WTC11 (cell line): ENCODE measurements around the gene CACNA1E. TPM values are rescaled to one million over a fixed set of nuclear protein-coding genes. Genes with fewer than 3 reads are reported as not detected.

Experiments
- ATAC-seq: fragments of 200-7000 bp; cut with Tn5 transposase; 2 replicates; pipeline ENCODE4 v1.10.0; 2021; ENCODE audit warnings: mild to moderate bottlenecking, moderate library complexity
- CTCF ChIA-PET: fragments of 300-600 bp; sonication (Branson Sonifier 250); formaldehyde crosslinking; loops from one replicate; lab custom pipeline; 2021; ENCODE audit warnings: antibody characterized with exemption; lab: Charles Lee
- POLR2A ChIA-PET: fragments of 350-600 bp; sonication (Branson Sonifier 250); formaldehyde crosslinking; loops from one replicate; lab custom pipeline; 2021; ENCODE audit warnings: antibody characterized with exemption; lab: Charles Lee
- DNase-seq: peaks from one replicate; pipeline ENCODE4 v3.0.0; 2021; ENCODE audit warnings: low spot score
- H3K27ac Mint-ChIP-seq: 2 replicates; pipeline ENCODE4 v1.8.0; 2021; ENCODE audit warnings: mixed read lengths
- H3K27me3 Mint-ChIP-seq: 2 replicates; pipeline ENCODE4 v1.8.0; 2021; ENCODE audit warnings: low read depth, mild to moderate bottlenecking, moderate library complexity, mixed read lengths
- H3K36me3 Mint-ChIP-seq: 2 replicates; pipeline ENCODE4 v1.8.0; 2021; ENCODE audit warnings: mixed read lengths
- H3K4me1 Mint-ChIP-seq: 2 replicates; pipeline ENCODE4 v1.8.0; 2022; ENCODE audit warnings: mixed read lengths
- H3K4me3 Mint-ChIP-seq: 2 replicates; pipeline ENCODE4 v1.8.0; 2021; ENCODE audit warnings: mild to moderate bottlenecking, moderate library complexity, mixed read lengths
- H3K9me3 Mint-ChIP-seq: 2 replicates; pipeline ENCODE4 v1.8.0; 2021; ENCODE audit warnings: mixed read lengths
- AR ChIP-seq: fragments of 250-450 bp; sonication (Bioruptor Pico); IDR thresholded peaks from 2 replicates; pipeline ENCODE4 v1.9.0; 2021; ENCODE audit warnings: mild to moderate bottlenecking
- ATF1 ChIP-seq: sonication (generic); formaldehyde crosslinking; IDR thresholded peaks from 2 replicates; pipeline ENCODE4 v1.8.1; 2023; ENCODE audit warnings: mild to moderate bottlenecking, moderate library complexity, missing genetic modification reagents
- EMX1 ChIP-seq: fragments of 250-450 bp; sonication (Bioruptor Pico); IDR thresholded peaks from 2 replicates; pipeline ENCODE4 v1.8.0; 2021; ENCODE audit warnings: mild to moderate bottlenecking
- ERG ChIP-seq: fragments of 250-450 bp; sonication (Bioruptor Pico); IDR thresholded peaks from 2 replicates; pipeline ENCODE4 v1.8.0; 2021; ENCODE audit warnings: mild to moderate bottlenecking
- ESRRA ChIP-seq: sonication (generic); formaldehyde crosslinking; IDR thresholded peaks from 2 replicates; pipeline ENCODE4 v1.8.1; 2022; ENCODE audit warnings: mild to moderate bottlenecking, missing genetic modification reagents, borderline replicate concordance
- FOXP4 ChIP-seq: sonication (generic); formaldehyde crosslinking; IDR thresholded peaks from 2 replicates; pipeline ENCODE4 v1.8.0; 2022; ENCODE audit warnings: mild to moderate bottlenecking, missing genetic modification reagents
- GABPB1 ChIP-seq: sonication (generic); formaldehyde crosslinking; IDR thresholded peaks from 2 replicates; pipeline ENCODE4 v1.8.1; 2023; ENCODE audit warnings: mild to moderate bottlenecking, missing genetic modification reagents
- GRHL2 ChIP-seq: fragments of 250-450 bp; sonication (Bioruptor Pico); IDR thresholded peaks from 2 replicates; pipeline ENCODE4 v1.8.0; 2022; ENCODE audit warnings: mild to moderate bottlenecking, moderate library complexity; ENCODE audit not compliant: insufficient replicate concordance, severe bottlenecking
- MYBL2 ChIP-seq: sonication (generic); formaldehyde crosslinking; IDR thresholded peaks from 2 replicates; pipeline ENCODE4 v1.8.1; 2023; ENCODE audit warnings: mild to moderate bottlenecking, moderate library complexity, missing genetic modification reagents
- NFE2L1 ChIP-seq: sonication (generic); formaldehyde crosslinking; IDR thresholded peaks from 2 replicates; pipeline ENCODE4 v1.8.1; 2023; ENCODE audit warnings: missing genetic modification reagents
- OVOL2 ChIP-seq: fragments of 250-450 bp; sonication (Bioruptor Pico); IDR thresholded peaks from 2 replicates; pipeline ENCODE4 v1.9.0; 2021; ENCODE audit warnings: mild to moderate bottlenecking, borderline replicate concordance
- SP1 ChIP-seq: sonication (generic); formaldehyde crosslinking; conservative IDR thresholded peaks from 2 replicates; pipeline ENCODE4 v1.8.1; 2022; ENCODE audit warnings: missing genetic modification reagents
- USF1 ChIP-seq: sonication (generic); formaldehyde crosslinking; IDR thresholded peaks from 2 replicates; pipeline ENCODE4 v1.8.0; 2022; ENCODE audit warnings: mild to moderate bottlenecking, missing genetic modification reagents
- ZNF416 ChIP-seq: fragments of 250-450 bp; sonication (Bioruptor Pico); IDR thresholded peaks from 2 replicates; pipeline ENCODE4 v1.9.0; 2021; ENCODE audit warnings: mild to moderate bottlenecking, inconsistent platforms
- ZNF532 ChIP-seq: fragments of 250-450 bp; sonication (Bioruptor Pico); IDR thresholded peaks from 2 replicates; pipeline ENCODE4 v1.9.0; 2021; ENCODE audit warnings: mild to moderate bottlenecking, borderline replicate concordance
- ZSCAN18 ChIP-seq: fragments of 250-450 bp; sonication (Bioruptor Pico); IDR thresholded peaks from 2 replicates; pipeline ENCODE4 v2.1.2; 2022; ENCODE audit warnings: mild to moderate bottlenecking, moderate library complexity
- total RNA-seq: library from RNA; stranded (reverse); gene quantifications from 3 replicates; pipeline ENCODE4 v1.2.3, GENCODE V29; 2021
- TF ChIP-seq, protein P1 (sequence below): sonication (generic); formaldehyde crosslinking; IDR thresholded peaks from 2 replicates; pipeline ENCODE4 v1.8.0; 2023; ENCODE audit warnings: missing genetic modification reagents

The CACNA1E gene
- total RNA-seq, 1 experiment from 2014 or later, result 0.63 TPM

- no peaks in the 10 kb centered on the region for H3K36me3 Mint-ChIP-seq
- peaks cover 6% of the 10 kb centered on the region; the same call in 1 of the 2 replicates for H3K9me3 Mint-ChIP-seq
- H3K27me3 Mint-ChIP-seq, result no peaks in the 10 kb centered on the region
- POLR2A ChIA-PET, result no interaction called here
- no peak overlapping the region for H3K4me3 Mint-ChIP-seq
- CTCF ChIA-PET, result no interaction called here
- H3K27ac Mint-ChIP-seq, result no peak overlapping the region
- peaks cover 6% of the 10 kb centered on the region for H3K4me1 Mint-ChIP-seq
- ATAC-seq (no peak), DNase-seq (no peak)
- no peak for TF ChIP-seq ZNF416
- TF ChIP-seq ATF1 (CRISPR knock-in tag), result no peak
- no peak for TF ChIP-seq NFE2L1 (CRISPR knock-in tag)
- no peak for TF ChIP-seq AR (CRISPR knock-in tag)
- TF ChIP-seq SP1 (CRISPR knock-in tag), result no peak
- no peak for TF ChIP-seq ERG (CRISPR knock-in tag)
- TF ChIP-seq MYBL2 (CRISPR knock-in tag), result no peak
- TF ChIP-seq ZSCAN18 (CRISPR knock-in tag), result no peak
- TF ChIP-seq, protein P1, sequence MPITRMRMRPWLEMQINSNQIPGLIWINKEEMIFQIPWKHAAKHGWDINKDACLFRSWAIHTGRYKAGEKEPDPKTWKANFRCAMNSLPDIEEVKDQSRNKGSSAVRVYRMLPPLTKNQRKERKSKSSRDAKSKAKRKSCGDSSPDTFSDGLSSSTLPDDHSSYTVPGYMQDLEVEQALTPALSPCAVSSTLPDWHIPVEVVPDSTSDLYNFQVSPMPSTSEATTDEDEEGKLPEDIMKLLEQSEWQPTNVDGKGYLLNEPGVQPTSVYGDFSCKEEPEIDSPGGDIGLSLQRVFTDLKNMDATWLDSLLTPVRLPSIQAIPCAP (CRISPR knock-in tag), result no peak
- no peak for TF ChIP-seq ESRRA
- TF ChIP-seq EMX1 (CRISPR knock-in tag), result no peak
Observed at GRCh38 chr1:181626279-181626938, 143.1 kb downstream of the CACNA1E start.

GRCh38 chr1:181630398-181630797 is 147.1 kb downstream of the CACNA1E start:
- TF ChIP-seq USF1 (CRISPR knock-in tag), result no peak
- TF ChIP-seq OVOL2 (CRISPR knock-in tag), result no peak
- TF ChIP-seq GABPB1 (CRISPR knock-in tag), result no peak
- Mint-ChIP-seq H3K27ac (no peak overlapping the region), H3K27me3 (no peaks in the 10 kb centered on the region), H3K36me3 (no peaks in the 10 kb centered on the region), H3K9me3 (no peaks in the 10 kb centered on the region), H3K4me3 (no peak overlapping the region), H3K4me1 (peaks cover 2% of the 10 kb centered on the region; the same call in 1 of the 2 replicates)
- DNase-seq, result no peak
- ChIA-PET CTCF (no interaction called here), POLR2A (no interaction called here)
- no peak for ATAC-seq

DNA sequence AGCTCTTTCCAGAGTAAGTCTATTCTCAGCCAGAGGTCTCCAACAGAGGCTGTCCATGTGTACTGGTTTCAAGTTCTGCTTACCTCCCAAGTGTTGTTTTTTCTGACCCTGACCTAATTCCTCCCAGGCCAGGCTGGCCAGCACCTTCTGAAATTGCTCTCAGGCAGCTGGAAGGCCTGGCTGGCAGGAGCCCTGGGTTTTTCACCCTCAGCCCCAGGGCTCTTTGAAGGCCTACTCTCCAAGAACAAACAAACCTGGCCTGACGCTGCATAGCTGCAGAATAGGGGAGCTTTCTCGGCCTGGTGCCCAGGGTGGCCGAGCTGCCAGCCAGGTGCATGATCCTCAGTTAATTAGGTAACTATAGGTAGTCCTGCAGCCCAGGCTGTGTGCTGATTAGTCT is 147.5 kb downstream of the CACNA1E start:
- POLR2A ChIA-PET, result no interaction called here
- ATAC-seq (no peak), DNase-seq (no peak)
- no peaks in the 10 kb centered on the region for H3K36me3 Mint-ChIP-seq
- CTCF ChIA-PET, result no interaction called here
- no peaks in the 10 kb centered on the region for H3K27me3 Mint-ChIP-seq
- no peak overlapping the region for H3K4me3 Mint-ChIP-seq
- H3K9me3 Mint-ChIP-seq, result no peaks in the 10 kb centered on the region
- H3K4me1 Mint-ChIP-seq, result peaks cover 2% of the 10 kb centered on the region; the same call in 1 of the 2 replicates
- no peak overlapping the region for H3K27ac Mint-ChIP-seq
- TF ChIP-seq USF1 (CRISPR knock-in tag), result no peak
- no peak for TF ChIP-seq EMX1 (CRISPR knock-in tag)
- TF ChIP-seq GRHL2 (CRISPR knock-in tag), result no peak
- no peak for TF ChIP-seq ZNF532
- no peak for TF ChIP-seq FOXP4 (CRISPR knock-in tag)
